Effector memory CD4-positive, alpha-beta T cell (primary cell): Measurements from ENCODE around the gene VASP.

Experiments used
- DNase-seq, 3 donors: peaks; one replicate each; pipeline ENCODE4 v3.0.0-alpha.2; 2020
- H3K27ac ChIP-seq: 2 replicates; pipeline ENCODE4 v1.7.0; 2013; ENCODE audit warnings: mild to moderate bottlenecking, low read length, moderate library complexity; ENCODE audit not compliant: insufficient read depth, poor library complexity, severe bottlenecking
- H3K27me3 ChIP-seq: replicated peaks from 2 replicates; pipeline ENCODE4 v1.7.0; 2013; ENCODE audit warnings: mild to moderate bottlenecking, low read length; ENCODE audit not compliant: insufficient read depth, control insufficient read depth, poor library complexity, severe bottlenecking
- H3K36me3 ChIP-seq: 2 replicates; pipeline ENCODE4 v1.7.0; 2013; ENCODE audit warnings: mild to moderate bottlenecking, low read length, moderate library complexity; ENCODE audit not compliant: control insufficient read depth, insufficient read depth
- H3K4me1 ChIP-seq: 2 replicates; pipeline ENCODE4 v1.7.0; 2013; ENCODE audit warnings: low read length, mild to moderate bottlenecking; ENCODE audit not compliant: control insufficient read depth, insufficient read depth, poor library complexity, severe bottlenecking
- H3K4me3 ChIP-seq: 2 replicates; pipeline ENCODE4 v1.7.0; 2013; ENCODE audit warnings: low read length, low read depth, mild to moderate bottlenecking; ENCODE audit not compliant: insufficient read depth, poor library complexity, severe bottlenecking
- H3K9me3 ChIP-seq: 2 replicates; pipeline ENCODE4 v1.7.0; 2013; ENCODE audit warnings: mild to moderate bottlenecking, low read length, moderate library complexity; ENCODE audit not compliant: control insufficient read depth

Gene VASP

DNA sequence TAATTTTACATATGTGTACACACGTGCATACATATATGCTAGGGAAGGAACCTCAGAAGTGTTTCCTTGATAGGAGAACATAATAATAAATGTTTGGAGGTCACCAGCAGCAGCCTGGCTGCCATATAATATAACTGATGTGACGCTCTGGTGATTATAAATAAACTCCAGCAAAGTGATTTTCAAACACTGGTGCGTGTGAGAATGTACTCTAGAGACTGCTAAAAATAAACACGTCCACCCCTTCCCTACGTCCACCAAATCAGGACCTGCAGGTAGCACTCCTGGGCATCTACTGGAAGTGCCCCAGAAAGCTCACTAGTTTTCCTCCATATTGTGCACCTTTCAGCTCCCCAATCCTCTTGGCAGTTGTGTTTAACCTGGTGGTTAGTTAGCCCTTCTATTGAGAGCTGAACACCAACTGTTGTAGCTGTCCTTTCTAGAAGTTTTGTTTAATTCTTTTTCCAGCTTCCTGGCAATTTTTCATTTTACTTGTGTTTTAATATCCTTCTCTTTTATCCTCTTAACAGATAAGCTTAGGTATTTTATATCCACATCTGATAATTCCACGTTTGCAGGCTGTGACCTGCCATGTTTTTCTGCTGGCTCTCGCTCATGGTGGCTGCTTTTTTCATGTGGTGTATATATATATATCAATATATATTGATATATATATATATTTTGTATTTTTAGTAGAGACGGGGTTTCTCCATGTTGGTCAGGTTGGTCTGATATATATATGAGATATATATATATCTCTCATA lies 64.4 kb downstream of the VASP start:
- no peaks in the 10 kb centered on the region for H3K4me1 ChIP-seq

DNA sequence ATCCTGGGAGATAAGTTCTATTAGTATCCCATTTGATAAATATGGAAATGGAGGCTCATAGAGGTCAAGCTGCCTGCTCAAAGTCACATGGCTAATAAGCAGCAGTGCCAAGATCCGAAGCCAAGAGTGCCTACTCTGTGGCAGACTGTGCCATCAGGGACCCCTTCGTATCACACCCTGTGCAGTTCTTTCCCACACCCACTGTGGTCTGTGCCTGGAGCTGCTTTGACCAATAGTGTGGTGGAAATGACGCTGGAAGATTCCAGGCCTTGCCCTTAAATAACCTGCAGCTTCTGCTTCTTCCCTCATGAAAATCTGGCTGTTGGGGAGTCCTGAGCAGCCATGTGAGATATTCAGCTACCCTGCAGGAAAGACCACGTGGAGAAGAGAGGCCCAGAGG lies 67.2 kb downstream of the VASP start:
- H3K4me3 ChIP-seq: no peak overlapping the region
- H3K36me3 ChIP-seq: no peaks in the 10 kb centered on the region
- no peak for DNase-seq
- no peaks in the 10 kb centered on the region for H3K4me1 ChIP-seq
- H3K9me3 ChIP-seq: no peaks in the 10 kb centered on the region
- no peaks in the 10 kb centered on the region for H3K27me3 ChIP-seq
- no peak overlapping the region for H3K27ac ChIP-seq

More for the DNA sequence above, 64.4 kb downstream of the VASP start:
- H3K27me3 ChIP-seq: no peaks in the 10 kb centered on the region
- no peaks in the 10 kb centered on the region for H3K9me3 ChIP-seq
- no peak for DNase-seq
- no peak overlapping the region for H3K4me3 ChIP-seq
- H3K36me3 ChIP-seq: no peaks in the 10 kb centered on the region
- no peak overlapping the region for H3K27ac ChIP-seq

DNA sequence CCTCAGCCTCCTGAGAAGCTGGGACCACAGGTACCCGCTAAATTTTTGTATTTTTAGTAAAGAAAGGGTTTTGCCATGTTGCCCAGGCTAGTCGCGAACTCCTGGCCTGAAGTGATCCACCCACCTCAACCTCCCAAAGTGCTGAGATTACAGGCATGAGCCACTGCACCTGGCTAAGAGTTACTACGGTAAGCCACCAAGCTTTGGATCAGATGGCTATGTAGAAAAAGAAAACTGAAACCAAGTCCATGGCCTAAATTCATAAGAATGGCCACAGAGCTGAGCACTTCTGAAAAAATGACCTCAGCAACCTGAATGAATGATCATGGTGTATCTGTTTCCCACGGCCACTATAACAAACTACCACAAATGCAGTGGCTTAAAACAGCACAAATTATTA lies 67.9 kb downstream of the VASP start:
- Histone ChIP-seq H3K4me3 (no peak overlapping the region), H3K4me1 (no peaks in the 10 kb centered on the region), H3K9me3 (no peaks in the 10 kb centered on the region), H3K27ac (no peak overlapping the region), H3K36me3 (no peaks in the 10 kb centered on the region), H3K27me3 (no peaks in the 10 kb centered on the region)
- no peak for DNase-seq
